Liver (tissue), 9 donors: ENCODE data around the gene YAF2. TPM values are rescaled to one million over a fixed set of nuclear protein-coding genes. Genes with fewer than 3 reads are reported as not detected.

Source experiments
- DNase-seq: peaks from one replicate; pipeline ENCODE4 v3.0.0-alpha.2; 2017; ENCODE audit warnings: low spot score
- H3K27ac ChIP-seq, 2 donors: one replicate each; pipeline ENCODE4 v1.7.0; 2013; ENCODE audit warnings: inconsistent platforms in 2 of 2, low read length in 2 of 2, control low read depth in 1 of 2, low read depth in 1 of 2, mild to moderate bottlenecking in 1 of 2
- H3K27me3 ChIP-seq, 4 donors: one replicate each; pipeline versions ENCODE4 v1.6.1 to v1.7.0; 2013; ENCODE audit warnings: low read length in 3 of 4, inconsistent platforms in 1 of 4, mild to moderate bottlenecking in 1 of 4, moderate library complexity in 1 of 4; ENCODE audit not compliant: control insufficient read depth in 4 of 4, insufficient read depth in 4 of 4
- H3K36me3 ChIP-seq, 4 donors: one replicate each; pipeline versions ENCODE4 v1.6.1 to v1.7.0; 2013; ENCODE audit warnings: low read length in 3 of 4, mild to moderate bottlenecking in 3 of 4, low read depth in 1 of 4, moderate library complexity in 1 of 4; ENCODE audit not compliant: control insufficient read depth in 4 of 4, insufficient read depth in 3 of 4
- H3K4me1 ChIP-seq, 4 donors: one replicate each; pipeline versions ENCODE4 v1.6.1 to v1.7.0; 2013; ENCODE audit warnings: low read length in 3 of 4, mild to moderate bottlenecking in 3 of 4, moderate library complexity in 1 of 4; ENCODE audit not compliant: control insufficient read depth in 4 of 4, insufficient read depth in 4 of 4
- H3K4me3 ChIP-seq, 3 donors: one replicate each; pipeline versions ENCODE4 v1.6.1 to v1.7.0; 2013; ENCODE audit warnings: low read length in 3 of 3, control low read depth in 1 of 3, low read depth in 1 of 3, mild to moderate bottlenecking in 1 of 3
- H3K9ac ChIP-seq, 2 donors: one replicate each; pipeline ENCODE4 v1.7.0; 2013; ENCODE audit warnings: low read length in 2 of 2, mild to moderate bottlenecking in 2 of 2, moderate library complexity in 2 of 2, control low read depth in 1 of 2, low read depth in 1 of 2
- H3K9me3 ChIP-seq, 4 donors: one replicate each; pipeline versions ENCODE4 v1.6.1 to v1.7.0; 2013; ENCODE audit warnings: low read length in 3 of 4; ENCODE audit not compliant: control insufficient read depth in 4 of 4
- ATF3 ChIP-seq: IDR thresholded peaks from 2 replicates; pipeline ENCODE4 v1.6.1; 2016; ENCODE audit warnings: antibody characterized with exemption
- CTCF ChIP-seq: fragments of 150-350 bp; IDR thresholded peaks from 2 replicates; pipeline ENCODE4 v1.5.1; 2017; ENCODE audit warnings: improper control_type of control experiment, low read depth, low read length; ENCODE audit not compliant: missing input control
- EGR1 ChIP-seq, 2 donors: IDR thresholded peaks; 2 replicates each; pipeline ENCODE4 v1.6.1; 2016 to 2018; ENCODE audit warnings: antibody characterized with exemption in 2 of 2, low read depth in 2 of 2
- FOXA2 ChIP-seq: IDR thresholded peaks from 2 replicates; pipeline ENCODE4 v1.6.1; 2016; ENCODE audit warnings: antibody characterized with exemption
- GABPA ChIP-seq, 2 donors: IDR thresholded peaks in 1 of 2; conservative IDR thresholded peaks in 1 of 2; 2 replicates each; pipeline ENCODE4 v1.6.1; 2016; ENCODE audit warnings: antibody characterized with exemption in 2 of 2, mild to moderate bottlenecking in 1 of 2, moderate library complexity in 1 of 2
- HNF4A ChIP-seq, 2 donors: conservative IDR thresholded peaks; 2 replicates each; pipeline ENCODE4 v1.6.1; 2016; ENCODE audit warnings: antibody characterized with exemption in 2 of 2, mild to moderate bottlenecking in 2 of 2
- HNF4G ChIP-seq: IDR thresholded peaks from 2 replicates; pipeline ENCODE4 v1.6.1; 2016; ENCODE audit warnings: antibody characterized with exemption
- JUND ChIP-seq, 2 donors: IDR thresholded peaks; 2 replicates each; pipeline ENCODE4 v1.6.1; 2016; ENCODE audit warnings: antibody characterized with exemption in 2 of 2
- MAX ChIP-seq: IDR thresholded peaks from 2 replicates; pipeline ENCODE4 v1.6.1; 2016; ENCODE audit warnings: antibody characterized with exemption
- RAD21 ChIP-seq, 2 donors: IDR thresholded peaks; 2 replicates each; pipeline ENCODE4 v1.6.1; 2016; ENCODE audit warnings: antibody characterized with exemption in 2 of 2, mild to moderate bottlenecking in 2 of 2
- REST ChIP-seq: IDR thresholded peaks from 2 replicates; pipeline ENCODE4 v1.6.1; 2016; ENCODE audit warnings: antibody characterized with exemption, mild to moderate bottlenecking
- SP1 ChIP-seq: IDR thresholded peaks from 2 replicates; pipeline ENCODE4 v1.6.1; 2018; ENCODE audit warnings: antibody characterized with exemption, mild to moderate bottlenecking
- TAF1 ChIP-seq: conservative IDR thresholded peaks from 2 replicates; pipeline ENCODE4 v1.6.1; 2016; ENCODE audit warnings: antibody characterized with exemption, mild to moderate bottlenecking
- YY1 ChIP-seq: IDR thresholded peaks from 2 replicates; pipeline ENCODE4 v1.6.1; 2016; ENCODE audit warnings: antibody characterized with exemption, mild to moderate bottlenecking
- ZBTB33 ChIP-seq: IDR thresholded peaks from 2 replicates; pipeline ENCODE4 v1.6.1; 2016; ENCODE audit warnings: antibody characterized with exemption
- WGBS: extraction: QIAGEN DNeasy Blood & Tissue Kit; methylation state at CpG from one replicate; pipeline ENCODE4 v1.1.7; 2013; 5-methylcytosine and 5-hydroxymethylcytosine counted together
- polyA plus RNA-seq, 2 donors: library from polyadenylated mRNA; stranded (reverse) in 1 of 2; unstranded in 1 of 2; fragments of 200-250 nt in 1 of 2; fragments of >200 nt in 1 of 2; fragmentation: Nextera tagmentation in 1 of 2; extraction: Ambion mirVana in 1 of 2; gene quantifications; one replicate each; pipeline versions ENCODE4 v1.2.1 to v1.2.3, GENCODE V29; 2013 to 2015
- total RNA-seq, 2 donors: library from RNA; depleted of rRNA; stranded (reverse); fragments of >200 nt; gene quantifications; one replicate each; pipeline ENCODE4 v1.2.3, GENCODE V29; 2014
- donor health status: healthy.
- donor health status: healthy.
- donor health status: healthy.
- donor health status: healthy.
- donor health status: healthy.

YAF2 gene
- total and polyA plus RNA-seq, 4 donors = 7.3 to 22.9 (median 16.2) TPM

- H3K4me1 ChIP-seq = peaks cover 5 to 20% (median 18%) of the 10 kb centered on the region in 4 donors
- TF ChIP-seq FOXA2 (no peak), JUND (IDR thresholded peaks at IDR 0.05) (no peak), EGR1 (IDR thresholded peaks at IDR 0.05; ENCODE audit: low read depth in 2 of 2) (no peak)
- H3K27ac ChIP-seq = peak overlapping the region in 1 of 2 donors; percentile 70
- no peaks in the 10 kb centered on the region for H3K9me3 ChIP-seq
- WGBS = 34% methylated on average over 4 of the region's 4 CpGs
- DNase-seq = no peak
- H3K9ac ChIP-seq = no peak overlapping the region
- H3K36me3 ChIP-seq = no peaks in the 10 kb centered on the region
- peak overlapping the region in 1 of 3 donors; percentile 28 for H3K4me3 ChIP-seq
- H3K27me3 ChIP-seq = no peaks in the 10 kb centered on the region
Measured at GRCh38 chr12:42130672-42131402, 107.2 kb downstream of the YAF2 start.

GRCh38 chr12:42129595-42130204 lies 108.3 kb downstream of the YAF2 start:
- TF ChIP-seq ATF3 (no peak), CTCF (peak; percentile 95), RAD21 (IDR thresholded peaks at IDR 0.05) (peak; percentile 99)
- Histone ChIP-seq H3K27me3 (no peaks in the 10 kb centered on the region), H3K9me3 (no peaks in the 10 kb centered on the region), H3K4me1 (peaks cover 7 to 29% (median 25%) of the 10 kb centered on the region in 4 donors), H3K4me3 (no peak overlapping the region), H3K9ac (no peak overlapping the region), H3K27ac (no peak overlapping the region), H3K36me3 (no peaks in the 10 kb centered on the region)
- no peak for DNase-seq
- WGBS = 20% methylated on average over 4 of the region's 4 CpGs

GRCh38 chr12:42128888-42129287 lies 109.2 kb downstream of the YAF2 start:
- WGBS = 92% methylated on average over 6 of the region's 6 CpGs
- TF ChIP-seq HNF4G (no peak), TAF1 (no peak), EGR1 (IDR thresholded peaks at IDR 0.05; ENCODE audit: low read depth in 2 of 2) (no peak), GABPA (IDR thresholded peaks at IDR 0.05 in 1 of 2, conservative IDR thresholded peaks at IDR 0.05 in 1 of 2) (no peak), CTCF (no peak), HNF4A (conservative IDR thresholded peaks at IDR 0.05) (no peak), YY1 (no peak), MAX (no peak), ZBTB33 (no peak), REST (no peak), RAD21 (IDR thresholded peaks at IDR 0.05) (no peak), SP1 (no peak)

More at GRCh38 chr12:42128888-42129287, 109.2 kb downstream of the YAF2 start:
- H3K9me3 ChIP-seq = no peaks in the 10 kb centered on the region
- no peak for DNase-seq
- no peak overlapping the region for H3K4me3 ChIP-seq
- no peak overlapping the region for H3K27ac ChIP-seq
- peaks cover 7 to 32% (median 28%) of the 10 kb centered on the region in 4 donors for H3K4me1 ChIP-seq
- no peaks in the 10 kb centered on the region for H3K27me3 ChIP-seq
- no peaks in the 10 kb centered on the region for H3K36me3 ChIP-seq
- H3K9ac ChIP-seq = no peak overlapping the region
